HepG2 (cell line): ENCODE data around the gene CMIP. TPM values are rescaled to one million over a fixed set of nuclear protein-coding genes. Genes with fewer than 3 reads are reported as not detected.
A peak's percentile ranks its signal among the peaks of the same experiment; 100 is the strongest.

Source experiments
- ASH2L ChIP-seq: fragments of 300-600, 200-600 bp; sonication (generic); IDR thresholded peaks from 2 replicates; pipeline ENCODE4 v1.7.0; 2017; ENCODE audit warnings: low read depth, mild to moderate bottlenecking, moderate library complexity, mixed read lengths, low read length; ENCODE audit not compliant: insufficient read length
- HMG20B ChIP-seq: conservative IDR thresholded peaks from 2 replicates; pipeline ENCODE4 v1.6.1; 2016; ENCODE audit warnings: missing genetic modification reagents, missing compliant biosample characterization
- HNRNPL ChIP-seq: fragments of 200-400 bp; formaldehyde crosslinking; IDR thresholded peaks from 2 replicates; pipeline ENCODE4 v1.6.1; 2017; ENCODE audit warnings: mild to moderate bottlenecking, low read depth, low read length
- MED13 ChIP-seq: sonication (generic); formaldehyde crosslinking; IDR thresholded peaks from 2 replicates; pipeline ENCODE4 v1.5.0; 2020; ENCODE audit warnings: missing genetic modification reagents
- NCOA2 ChIP-seq: sonication (generic); formaldehyde crosslinking; IDR thresholded peaks from 2 replicates; pipeline ENCODE4 v1.8.0; 2022; ENCODE audit warnings: inconsistent platforms
- SKI ChIP-seq: fragments of 450-650 bp; IDR thresholded peaks from one replicate; pipeline ENCODE4 v1.6.1; 2018; ENCODE audit warnings: mild to moderate bottlenecking; ENCODE audit not compliant: partially characterized antibody
- SMARCC2 ChIP-seq: fragments of 450-650 bp; IDR thresholded peaks from 2 replicates; pipeline ENCODE4 v1.6.1; 2017; ENCODE audit warnings: antibody characterized with exemption, mild to moderate bottlenecking
- SOX6 ChIP-seq, 2 experiments: fragments of 450-650 bp in 1 of 2; sonication (generic) in 1 of 2; formaldehyde crosslinking in 1 of 2; IDR thresholded peaks; 2 replicates each; pipeline versions ENCODE4 v1.4.0 to v1.6.1; 2017 to 2020; ENCODE audit warnings: antibody characterized with exemption in 1 of 2, mild to moderate bottlenecking in 1 of 2, missing genetic modification reagents in 1 of 2
- STAG1 ChIP-seq: sonication (generic); formaldehyde crosslinking; IDR thresholded peaks from 2 replicates; pipeline ENCODE4 v1.4.0; 2020; ENCODE audit warnings: missing genetic modification reagents
- TARDBP ChIP-seq: sonication (generic); formaldehyde crosslinking; IDR thresholded peaks from 2 replicates; pipeline ENCODE4 v1.8.0; 2022; ENCODE audit warnings: mild to moderate bottlenecking, missing genetic modification reagents
- TSC22D2 ChIP-seq: sonication (generic); formaldehyde crosslinking; IDR thresholded peaks from 2 replicates; pipeline ENCODE4 v1.5.1; 2020; ENCODE audit warnings: missing genetic modification reagents, mild to moderate bottlenecking, borderline replicate concordance
- XBP1 ChIP-seq: sonication (generic); formaldehyde crosslinking; IDR thresholded peaks from 2 replicates; pipeline ENCODE4 v1.5.0; 2020; ENCODE audit warnings: missing genetic modification reagents
- ZNF33B ChIP-seq: sonication (generic); formaldehyde crosslinking; IDR thresholded peaks from 2 replicates; pipeline ENCODE4 v1.5.1; 2020; ENCODE audit warnings: mild to moderate bottlenecking, missing genetic modification reagents
- ZNF430 ChIP-seq: sonication (generic); formaldehyde crosslinking; IDR thresholded peaks from 2 replicates; pipeline ENCODE4 v1.9.0; 2021; ENCODE audit warnings: mild to moderate bottlenecking, missing genetic modification reagents
- ZNF780A ChIP-seq: sonication (generic); formaldehyde crosslinking; IDR thresholded peaks from 2 replicates; pipeline ENCODE4 v1.8.0; 2022; ENCODE audit warnings: mild to moderate bottlenecking, missing genetic modification reagents, moderate library complexity
- polyA plus RNA-seq, 8 experiments: library from polyadenylated mRNA; depleted of rRNA in 3 of 8; stranded (reverse) in 7 of 8; unstranded in 1 of 8; fragments of >200 nt; fragmentation: Illumina TruSeq in 4 of 8; extraction: Trizol in 4 of 8; gene quantifications; 2 replicates each; pipeline versions ENCODE4 v1.2.1 to v1.2.3, GENCODE V29; 2011 to 2016; ENCODE audit warnings: low read depth in 4 of 8, missing spikeins in 1 of 8, mixed read lengths in 1 of 8; ENCODE audit not compliant: insufficient read depth in 1 of 8
- total RNA-seq, 5 experiments: library from RNA; depleted of rRNA; stranded (reverse); fragments of >200 nt; fragmentation: Illumina TruSeq; extraction: Trizol; gene quantifications; 2 replicates each; pipeline ENCODE4 v1.2.3, GENCODE V29; 2016; ENCODE audit warnings: low read depth in 1 of 5
- TF ChIP-seq, protein P1 (sequence below): sonication (generic); formaldehyde crosslinking; IDR thresholded peaks from 2 replicates; pipeline ENCODE4 v1.4.0; 2020; ENCODE audit warnings: missing genetic modification reagents
- TF ChIP-seq, protein P2 (sequence below): IDR thresholded peaks from 2 replicates; pipeline ENCODE4 v1.6.1; 2018; ENCODE audit warnings: missing genetic modification reagents
- TF ChIP-seq, protein P3 (sequence below): sonication (generic); formaldehyde crosslinking; IDR thresholded peaks from 2 replicates; pipeline ENCODE4 v1.8.0; 2022; ENCODE audit warnings: mild to moderate bottlenecking, missing genetic modification reagents, borderline replicate concordance

Gene CMIP
- total and polyA plus RNA-seq, 2 of the 13 experiments (the other 11 are each of a cell fraction or from before 2014, with no cell fraction given): 10.9 to 18.1 TPM

DNA sequence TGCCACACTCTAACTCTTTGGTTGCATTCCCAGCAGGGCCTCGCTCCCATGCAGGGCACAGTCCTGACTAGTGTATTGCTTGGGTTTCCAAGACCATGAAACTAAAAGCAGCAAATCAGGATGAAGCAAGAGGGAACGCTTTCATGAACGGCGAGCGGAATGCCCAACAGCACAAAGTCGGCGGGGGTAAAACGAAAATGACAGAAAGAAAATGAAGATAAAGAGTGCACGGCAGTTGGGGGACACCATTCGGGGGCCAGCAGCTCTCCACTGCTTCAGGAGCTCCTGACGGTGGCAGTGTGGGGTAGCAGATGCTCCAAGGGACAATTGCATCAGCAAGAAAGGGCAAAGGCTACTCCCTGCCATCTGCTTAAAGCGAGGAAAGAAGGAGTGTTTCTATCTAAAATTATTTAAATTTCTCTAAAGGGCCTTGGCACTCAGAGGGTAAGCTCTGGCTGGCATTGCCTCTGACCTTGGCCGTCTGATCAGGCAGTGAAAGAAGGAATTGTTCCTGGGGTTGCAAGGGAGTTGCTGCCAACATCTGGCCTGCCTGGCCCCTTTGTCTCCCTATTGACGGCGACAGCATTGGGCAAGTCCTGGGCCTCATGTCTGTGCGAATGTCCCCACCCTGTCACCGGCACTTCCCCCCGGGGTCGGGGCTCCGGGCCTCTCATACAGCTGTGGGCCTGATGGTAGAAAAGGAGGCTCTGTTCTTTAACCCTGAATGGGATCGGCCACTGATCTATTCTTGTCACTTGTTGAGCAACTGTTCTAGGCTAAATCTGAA is 138.2 kb downstream of the CMIP start (continued):
- TF ChIP-seq SMARCC2: no peak
- no peak for TF ChIP-seq ZNF780A
- TF ChIP-seq TARDBP: 0 out of 2 replicates have a peak, but pooled peaks have one; percentile 40
- TF ChIP-seq, protein P1, sequence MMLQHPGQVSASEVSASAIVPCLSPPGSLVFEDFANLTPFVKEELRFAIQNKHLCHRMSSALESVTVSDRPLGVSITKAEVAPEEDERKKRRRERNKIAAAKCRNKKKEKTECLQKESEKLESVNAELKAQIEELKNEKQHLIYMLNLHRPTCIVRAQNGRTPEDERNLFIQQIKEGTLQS: peak; percentile 95
- peak; percentile 35 for TF ChIP-seq ASH2L
- no peak for TF ChIP-seq TSC22D2
- TF ChIP-seq STAG1 (CRISPR knock-in tag): peak; percentile 53
- no peak for TF ChIP-seq HMG20B
- TF ChIP-seq, protein P2, sequence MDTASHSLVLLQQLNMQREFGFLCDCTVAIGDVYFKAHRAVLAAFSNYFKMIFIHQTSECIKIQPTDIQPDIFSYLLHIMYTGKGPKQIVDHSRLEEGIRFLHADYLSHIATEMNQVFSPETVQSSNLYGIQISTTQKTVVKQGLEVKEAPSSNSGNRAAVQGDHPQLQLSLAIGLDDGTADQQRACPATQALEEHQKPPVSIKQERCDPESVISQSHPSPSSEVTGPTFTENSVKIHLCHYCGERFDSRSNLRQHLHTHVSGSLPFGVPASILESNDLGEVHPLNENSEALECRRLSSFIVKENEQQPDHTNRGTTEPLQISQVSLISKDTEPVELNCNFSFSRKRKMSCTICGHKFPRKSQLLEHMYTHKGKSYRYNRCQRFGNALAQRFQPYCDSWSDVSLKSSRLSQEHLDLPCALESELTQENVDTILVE: no peak
- TF ChIP-seq ZNF33B (CRISPR knock-in tag): no peak
- peak; percentile 87 for TF ChIP-seq HNRNPL
- TF ChIP-seq, protein P3, sequence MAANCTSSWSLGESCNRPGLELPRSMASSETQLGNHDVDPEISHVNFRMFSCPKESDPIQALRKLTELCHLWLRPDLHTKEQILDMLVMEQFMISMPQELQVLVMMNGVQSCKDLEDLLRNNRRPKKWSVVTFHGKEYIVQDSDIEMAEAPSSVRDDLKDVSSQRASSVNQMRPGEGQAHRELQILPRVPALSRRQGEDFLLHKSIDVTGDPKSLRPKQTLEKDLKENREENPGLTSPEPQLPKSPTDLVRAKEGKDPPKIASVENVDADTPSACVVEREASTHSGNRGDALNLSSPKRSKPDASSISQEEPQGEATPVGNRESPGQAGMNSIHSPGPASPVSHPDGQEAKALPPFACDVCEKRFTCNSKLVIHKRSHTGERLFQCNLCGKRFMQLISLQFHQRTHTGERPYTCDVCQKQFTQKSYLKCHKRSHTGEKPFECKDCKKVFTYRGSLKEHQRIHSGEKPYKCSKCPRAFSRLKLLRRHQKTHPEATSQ (CRISPR knock-in tag): peak; percentile 73; the same call in 1 of the 2 replicates
- peak; percentile 57; the same call in 1 of the 2 replicates for TF ChIP-seq ZNF430 (CRISPR knock-in tag)
- no peak for TF ChIP-seq MED13 (CRISPR knock-in tag)
- TF ChIP-seq NCOA2 (CRISPR knock-in tag): peak; percentile 35; the same call in 1 of the 2 replicates
- no peak for TF ChIP-seq SOX6 (IDR thresholded peaks at IDR 0.05)
- peak; percentile 78 for TF ChIP-seq SOX6 (CRISPR knock-in tag; IDR thresholded peaks at IDR 0.05)
- peak; percentile 75 for TF ChIP-seq SKI
- TF ChIP-seq XBP1 (CRISPR knock-in tag): no peak
